Left ventricle myocardium inferior (tissue), 1 donor: ENCODE measurements around the gene FBXL7. TPM values are rescaled to one million over a fixed set of nuclear protein-coding genes. Genes with fewer than 3 reads are reported as not detected.

Experiments used
- DNase-seq: peaks from one replicate; pipeline ENCODE4 v3.0.0-alpha.2; 2020
- H3K27ac ChIP-seq: fragments of 200-600 bp; replicated peaks from 2 replicates; pipeline ENCODE4 v1.8.0; 2021
- H3K27me3 ChIP-seq: fragments of 200-600 bp; 2 replicates; pipeline ENCODE4 v1.8.0; 2021; ENCODE audit warnings: low read depth
- H3K36me3 ChIP-seq: fragments of 200-600 bp; 2 replicates; pipeline ENCODE4 v1.8.0; 2021
- H3K4me1 ChIP-seq: fragments of 200-600 bp; 2 replicates; pipeline ENCODE4 v1.8.0; 2021
- H3K4me3 ChIP-seq: fragments of 200-600 bp; 2 replicates; pipeline ENCODE4 v1.8.0; 2021; ENCODE audit warnings: mild to moderate bottlenecking, moderate library complexity
- H3K9me3 ChIP-seq: fragments of 200-600 bp; replicated peaks from 2 replicates; pipeline ENCODE4 v1.8.0; 2021
- intact Hi-C: fragments of 100-400 bp; cut with micrococcal nuclease; formaldehyde crosslinking; loops from one replicate; pipeline ENCODE4 v1.11.0; 2022
- total RNA-seq: library from RNA; stranded (reverse); fragmentation: NEBNext Ultra II Directional; extraction: Animal tissue kit (Norgen Biotek cat#: 25700); gene quantifications from one replicate; pipeline ENCODE4 v1.2.1, GENCODE V29; 2021
- TF ChIP-seq, protein P1 (sequence below): fragments of 200-600 bp; IDR thresholded peaks from 2 replicates; pipeline ENCODE4 v1.8.0; 2021; ENCODE audit warnings: antibody characterized with exemption, mild to moderate bottlenecking, borderline replicate concordance
- donor health status: DM: no; HTN: yes; CAD: no; lungs with severe emphysema.

The FBXL7 gene
- total RNA-seq, 1 donor from 2014 or later = 27.7 TPM

DNA sequence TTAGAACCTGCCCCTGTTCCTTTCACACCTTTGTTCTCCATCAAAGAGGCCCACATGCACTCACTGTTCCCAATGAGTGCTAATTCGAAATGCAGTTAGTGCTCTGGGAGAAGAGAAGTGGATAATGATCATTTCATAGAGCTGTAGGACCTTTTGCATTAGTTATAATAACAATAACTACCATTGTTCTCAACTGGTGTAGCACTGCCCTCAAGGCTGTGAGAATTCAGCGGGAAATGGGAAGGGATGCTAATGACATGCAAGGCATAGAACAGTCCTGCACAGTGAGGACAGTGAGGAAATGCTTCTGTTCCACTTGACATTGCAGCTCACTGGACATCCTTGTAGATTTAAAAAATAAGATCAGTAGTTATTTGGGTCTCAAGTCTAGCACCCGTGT is 187.4 kb downstream of the FBXL7 start:
- TF ChIP-seq, protein P1, sequence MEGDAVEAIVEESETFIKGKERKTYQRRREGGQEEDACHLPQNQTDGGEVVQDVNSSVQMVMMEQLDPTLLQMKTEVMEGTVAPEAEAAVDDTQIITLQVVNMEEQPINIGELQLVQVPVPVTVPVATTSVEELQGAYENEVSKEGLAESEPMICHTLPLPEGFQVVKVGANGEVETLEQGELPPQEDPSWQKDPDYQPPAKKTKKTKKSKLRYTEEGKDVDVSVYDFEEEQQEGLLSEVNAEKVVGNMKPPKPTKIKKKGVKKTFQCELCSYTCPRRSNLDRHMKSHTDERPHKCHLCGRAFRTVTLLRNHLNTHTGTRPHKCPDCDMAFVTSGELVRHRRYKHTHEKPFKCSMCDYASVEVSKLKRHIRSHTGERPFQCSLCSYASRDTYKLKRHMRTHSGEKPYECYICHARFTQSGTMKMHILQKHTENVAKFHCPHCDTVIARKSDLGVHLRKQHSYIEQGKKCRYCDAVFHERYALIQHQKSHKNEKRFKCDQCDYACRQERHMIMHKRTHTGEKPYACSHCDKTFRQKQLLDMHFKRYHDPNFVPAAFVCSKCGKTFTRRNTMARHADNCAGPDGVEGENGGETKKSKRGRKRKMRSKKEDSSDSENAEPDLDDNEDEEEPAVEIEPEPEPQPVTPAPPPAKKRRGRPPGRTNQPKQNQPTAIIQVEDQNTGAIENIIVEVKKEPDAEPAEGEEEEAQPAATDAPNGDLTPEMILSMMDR = no peak
- H3K4me3 ChIP-seq = no peak overlapping the region
- H3K27me3 ChIP-seq = no peaks in the 10 kb centered on the region
- intact Hi-C loops = no loop called here
- H3K36me3 ChIP-seq = no peaks in the 10 kb centered on the region
- peaks cover 48% of the 10 kb centered on the region for H3K4me1 ChIP-seq
- DNase-seq = no peak
- H3K9me3 ChIP-seq = no peaks in the 10 kb centered on the region
- no peak overlapping the region for H3K27ac ChIP-seq

DNA sequence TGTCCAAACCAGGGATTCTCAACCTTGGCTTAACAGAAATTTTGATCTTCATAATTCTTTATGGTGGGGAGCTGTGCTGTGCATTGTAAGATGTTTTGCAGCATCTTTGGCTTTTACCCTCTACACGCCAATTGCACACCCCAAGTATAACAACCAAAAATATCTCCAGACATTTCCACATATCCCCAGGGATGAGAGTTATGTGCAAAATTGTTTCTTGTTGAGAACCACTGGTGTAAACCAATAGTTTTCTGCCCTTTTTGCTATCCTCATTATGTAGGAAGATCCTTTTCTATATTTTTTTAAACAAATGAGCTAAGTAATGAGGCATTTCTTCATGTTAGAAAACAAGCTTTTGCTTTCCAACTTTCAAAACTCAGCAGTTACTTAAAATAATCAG is 189.9 kb downstream of the FBXL7 start:
- no peak for DNase-seq
- no peak overlapping the region for H3K27ac ChIP-seq
- peaks cover 50% of the 10 kb centered on the region for H3K4me1 ChIP-seq
- TF ChIP-seq, protein P1 = no peak
- no peaks in the 10 kb centered on the region for H3K27me3 ChIP-seq
- H3K9me3 ChIP-seq = no peaks in the 10 kb centered on the region
- H3K4me3 ChIP-seq = no peak overlapping the region
- no peaks in the 10 kb centered on the region for H3K36me3 ChIP-seq
- intact Hi-C loops = no loop called here

DNA sequence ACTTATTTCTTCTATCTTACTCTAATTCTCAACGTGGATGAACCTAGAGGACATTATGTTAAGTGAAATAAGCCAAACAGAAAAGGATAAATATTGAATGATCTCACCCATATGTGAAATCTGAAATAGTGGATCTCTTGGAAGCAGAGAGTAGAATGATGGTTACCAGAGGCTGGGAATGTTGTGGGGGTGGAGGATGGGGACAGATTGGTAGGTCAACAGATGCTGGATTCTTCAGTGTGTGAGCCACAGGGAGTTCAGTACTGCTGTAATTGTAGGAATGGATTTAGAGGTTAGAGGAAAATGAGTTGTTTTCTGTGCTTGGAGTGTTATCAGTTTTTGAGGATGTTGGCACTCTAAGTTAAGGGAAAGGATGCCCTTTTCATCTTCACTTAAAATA is 190.6 kb downstream of the FBXL7 start:
- intact Hi-C loops = no loop called here
- TF ChIP-seq, protein P1 = no peak
- Histone ChIP-seq H3K36me3 (no peaks in the 10 kb centered on the region), H3K4me1 (peaks cover 57% of the 10 kb centered on the region), H3K27me3 (no peaks in the 10 kb centered on the region), H3K27ac (no peak overlapping the region), H3K4me3 (no peak overlapping the region), H3K9me3 (no peaks in the 10 kb centered on the region)
- DNase-seq = no peak

DNA sequence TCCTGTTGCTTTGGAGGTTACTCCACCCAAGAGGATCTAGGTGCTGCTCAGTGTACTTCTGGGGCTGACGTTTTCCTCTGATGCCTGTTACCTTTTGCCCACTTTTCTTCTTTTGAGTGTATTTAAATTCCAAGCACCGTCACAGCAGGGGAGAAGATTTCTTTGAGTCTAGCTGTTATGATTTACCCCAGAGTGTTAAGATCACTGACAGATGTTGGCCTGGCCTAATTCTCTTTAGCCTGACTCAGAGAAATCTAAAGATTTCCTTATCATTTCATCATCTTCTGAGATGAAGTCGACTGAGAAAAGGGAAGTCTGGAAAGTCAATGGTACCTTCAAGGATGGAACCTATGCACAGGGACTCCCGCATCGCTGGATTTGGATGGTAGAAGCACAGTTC is 191.5 kb downstream of the FBXL7 start:
- Histone ChIP-seq H3K9me3 (no peaks in the 10 kb centered on the region), H3K36me3 (no peaks in the 10 kb centered on the region), H3K4me1 (peaks cover 55% of the 10 kb centered on the region), H3K27me3 (no peaks in the 10 kb centered on the region), H3K27ac (no peak overlapping the region), H3K4me3 (no peak overlapping the region)
- DNase-seq = no peak
- intact Hi-C loops = no loop called here
- TF ChIP-seq, protein P1 = no peak

DNA sequence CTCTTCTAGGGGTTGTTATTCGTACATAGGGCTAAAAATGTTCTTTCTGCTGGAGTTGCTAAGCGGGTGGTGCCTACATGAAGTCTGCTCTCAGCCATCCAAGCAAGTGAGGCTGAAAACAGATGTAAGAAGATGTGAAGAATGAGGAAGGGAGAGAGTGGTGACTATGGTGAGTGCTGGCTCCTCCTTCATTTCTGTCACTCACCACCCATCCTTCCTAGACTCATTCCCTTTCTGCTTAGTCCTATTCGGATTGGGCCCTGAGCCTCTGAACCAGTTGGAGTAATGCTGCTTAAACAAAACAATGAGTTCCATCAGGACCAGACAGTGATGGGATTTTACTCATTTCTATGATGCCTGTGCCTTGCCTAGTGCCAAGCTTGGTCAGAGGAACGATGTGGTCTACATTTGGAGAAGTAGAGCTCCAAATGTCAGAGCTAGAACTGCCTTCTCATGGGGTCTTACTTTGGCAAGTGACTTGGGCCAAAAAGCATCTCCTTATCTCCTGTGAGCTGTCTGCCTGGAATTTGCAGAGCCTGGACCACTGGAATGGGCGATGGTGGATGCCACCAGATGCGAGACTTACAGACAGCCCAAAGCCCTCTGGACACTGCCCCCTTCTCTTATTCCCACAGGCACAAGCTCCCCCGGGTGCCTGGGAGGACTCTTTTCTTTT is 192.9 kb downstream of the FBXL7 start:
- H3K36me3 ChIP-seq = no peaks in the 10 kb centered on the region
- no peak overlapping the region for H3K4me3 ChIP-seq
- peaks cover 57% of the 10 kb centered on the region for H3K4me1 ChIP-seq
- no peaks in the 10 kb centered on the region for H3K27me3 ChIP-seq
- intact Hi-C loops = no loop called here
- no peak overlapping the region for H3K27ac ChIP-seq
- no peak for DNase-seq
- TF ChIP-seq, protein P1 = no peak
- no peaks in the 10 kb centered on the region for H3K9me3 ChIP-seq
